Measurements from ENCODE around the gene GABRR3. TPM values are rescaled to one million over a fixed set of nuclear protein-coding genes. Genes with fewer than 3 reads are reported as not detected.
A peak's percentile ranks its signal among the peaks of the same experiment; 100 is the strongest.

GABRR3 gene
- total RNA-seq, 1 donor, result not detected

- no peak for TF ChIP-seq CTCF (IDR thresholded peaks at IDR 0.05; ENCODE audit: insufficient read depth, low read length)
- DNase-seq (ENCODE audit: low read depth), result no peak
- H3K4me3 ChIP-seq (ENCODE audit: low read depth, low read length), result no peak overlapping the region
These were observed 14.2 kb upstream of the GABRR3 start for GRCh38 chr3:98049271-98049670.

GRCh38 chr3:98048586-98048985 lies 13.5 kb upstream of the GABRR3 start:
- DNase-seq (ENCODE audit: low read depth), result no peak
- TF ChIP-seq CTCF (IDR thresholded peaks at IDR 0.05; ENCODE audit: insufficient read depth, low read length), result no peak

GRCh38 chr3:98041350-98041749 lies 6.2 kb upstream of the GABRR3 start:
- no peak for TF ChIP-seq CTCF (IDR thresholded peaks at IDR 0.05; ENCODE audit: insufficient read depth, low read length)
- H3K4me3 ChIP-seq (ENCODE audit: low read depth, low read length), result no peak overlapping the region
- DNase-seq (ENCODE audit: low read depth), result no peak

More at GRCh38 chr3:98048586-98048985, 13.5 kb upstream of the GABRR3 start:
- no peak overlapping the region for H3K4me3 ChIP-seq (ENCODE audit: low read depth, low read length)

- H3K4me3 ChIP-seq (ENCODE audit: low read depth, low read length), result peak overlapping the region; percentile 65
- peak; percentile 91 for DNase-seq (ENCODE audit: low read depth)
- TF ChIP-seq CTCF (IDR thresholded peaks at IDR 0.05; ENCODE audit: insufficient read depth, low read length), result peak; percentile 90
These were observed 4.4 kb upstream of the GABRR3 start for GRCh38 chr3:98039322-98040024.

GRCh38 chr3:98038876-98039275 lies 3.8 kb upstream of the GABRR3 start:
- H3K4me3 ChIP-seq (ENCODE audit: low read depth, low read length), result no peak overlapping the region

GRCh38 chr3:98038286-98038685 lies 3.2 kb upstream of the GABRR3 start:
- no peak overlapping the region for H3K4me3 ChIP-seq (ENCODE audit: low read depth, low read length)
- no peak for TF ChIP-seq CTCF (IDR thresholded peaks at IDR 0.05; ENCODE audit: insufficient read depth, low read length)
- peak; percentile 4 for DNase-seq (ENCODE audit: low read depth)

More at GRCh38 chr3:98038876-98039275, 3.8 kb upstream of the GABRR3 start:
- no peak for DNase-seq (ENCODE audit: low read depth)
- no peak for TF ChIP-seq CTCF (IDR thresholded peaks at IDR 0.05; ENCODE audit: insufficient read depth, low read length)

GRCh38 chr3:98034486-98034885 lies 629 bp downstream of the GABRR3 start:
- H3K4me3 ChIP-seq (ENCODE audit: low read depth, low read length), result no peak overlapping the region
- no peak for DNase-seq (ENCODE audit: low read depth)
- TF ChIP-seq CTCF (IDR thresholded peaks at IDR 0.05; ENCODE audit: insufficient read depth, low read length), result no peak

All from fibroblast of the aortic adventitia (primary cell).